KMS-11 (cell line): ENCODE data around the gene CEP295NL.

Experiments
- H2AFZ ChIP-seq: fragments of 200-600 bp; sonication (generic); 2 replicates; pipeline ENCODE4 v1.6.1; 2016; ENCODE audit warnings: antibody characterized with exemption, mixed run types, low read depth
- H3K27ac ChIP-seq: fragments of 200-600 bp; sonication (generic); 2 replicates; pipeline ENCODE4 v1.6.1; 2016; ENCODE audit warnings: mild to moderate bottlenecking, mixed run types
- H3K27me3 ChIP-seq: fragments of 200-600 bp; sonication (generic); 2 replicates; pipeline ENCODE4 v1.6.1; 2017; ENCODE audit warnings: mild to moderate bottlenecking, low read depth, mixed run types, moderate library complexity; ENCODE audit not compliant: insufficient read depth
- H3K36me3 ChIP-seq: fragments of 200-600 bp; sonication (generic); 2 replicates; pipeline ENCODE4 v1.6.1; 2017; ENCODE audit warnings: mild to moderate bottlenecking, mixed run types; ENCODE audit not compliant: insufficient read depth
- H3K4me1 ChIP-seq: fragments of 200-600 bp; sonication (generic); 2 replicates; pipeline ENCODE4 v1.6.1; 2016; ENCODE audit warnings: mild to moderate bottlenecking, low read depth, mixed run types; ENCODE audit not compliant: poor library complexity, severe bottlenecking
- H3K4me2 ChIP-seq: fragments of 200-600 bp; sonication (generic); 2 replicates; pipeline ENCODE4 v1.7.0; 2016; ENCODE audit warnings: mild to moderate bottlenecking, mixed run types
- H3K4me3 ChIP-seq: fragments of 200-600 bp; sonication (generic); IDR thresholded peaks from 2 replicates; pipeline ENCODE4 v1.6.1; 2017; ENCODE audit warnings: low read depth, low read length, mixed read lengths; ENCODE audit not compliant: insufficient read depth
- H3K79me2 ChIP-seq: fragments of 200-600 bp; sonication (generic); 2 replicates; pipeline ENCODE4 v1.6.1; 2016; ENCODE audit warnings: low read depth, mixed run types; ENCODE audit not compliant: insufficient read depth
- H3K9ac ChIP-seq: fragments of 200-600 bp; sonication (generic); 2 replicates; pipeline ENCODE4 v1.6.1; 2016; ENCODE audit warnings: mild to moderate bottlenecking, mixed run types
- H4K20me1 ChIP-seq: fragments of 200-600 bp; sonication (generic); 2 replicates; pipeline ENCODE4 v1.6.1; 2016; ENCODE audit warnings: mild to moderate bottlenecking, mixed run types; ENCODE audit not compliant: insufficient read depth
- TF ChIP-seq, protein P1 (sequence below): fragments of 200-600 bp; sonication (generic); conservative IDR thresholded peaks from 2 replicates; pipeline ENCODE4 v1.6.1; 2017; ENCODE audit warnings: low read depth, mild to moderate bottlenecking, antibody characterized with exemption, low read length, moderate library complexity, mixed read lengths

CEP295NL gene

DNA sequence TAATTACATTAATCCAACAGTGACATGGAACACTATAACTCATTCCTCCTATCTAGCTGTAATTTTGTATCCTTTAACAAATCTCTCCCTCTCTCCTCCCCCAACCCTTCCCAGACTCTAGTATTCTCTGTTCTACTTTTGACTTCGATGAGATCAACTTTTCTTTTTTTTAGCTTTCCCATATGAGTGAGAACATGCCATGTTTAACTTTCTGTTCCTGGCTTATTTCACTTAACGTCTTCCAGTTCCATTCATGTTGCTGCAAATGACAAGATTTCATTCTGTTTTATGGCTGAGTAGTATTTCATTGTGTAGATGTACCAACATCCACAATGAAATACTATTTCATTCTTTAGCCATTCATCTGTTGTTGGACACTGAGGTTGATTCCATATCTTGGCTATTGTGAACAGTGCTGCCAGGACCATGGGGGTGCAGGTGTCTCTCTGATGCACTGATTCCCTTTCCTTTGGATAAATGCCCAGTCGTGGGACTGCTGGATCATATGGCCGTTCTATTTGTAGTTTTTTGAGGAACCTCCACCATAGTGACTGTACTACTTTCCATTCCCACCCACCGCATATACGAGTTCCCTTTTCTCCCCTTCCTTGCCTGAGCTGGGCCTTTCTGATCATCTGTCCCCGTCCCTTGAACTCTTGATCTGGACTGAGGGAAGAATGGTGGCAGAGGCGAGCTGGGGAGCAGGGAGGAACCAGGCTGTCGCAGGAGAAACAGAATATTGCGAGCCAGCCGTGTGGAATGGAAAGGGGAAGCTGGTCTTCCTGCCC is 7.7 kb upstream of the CEP295NL start:
- H3K27ac ChIP-seq, result no peak overlapping the region
- H3K27me3 ChIP-seq, result no peaks in the 10 kb centered on the region
- TF ChIP-seq, protein P1, sequence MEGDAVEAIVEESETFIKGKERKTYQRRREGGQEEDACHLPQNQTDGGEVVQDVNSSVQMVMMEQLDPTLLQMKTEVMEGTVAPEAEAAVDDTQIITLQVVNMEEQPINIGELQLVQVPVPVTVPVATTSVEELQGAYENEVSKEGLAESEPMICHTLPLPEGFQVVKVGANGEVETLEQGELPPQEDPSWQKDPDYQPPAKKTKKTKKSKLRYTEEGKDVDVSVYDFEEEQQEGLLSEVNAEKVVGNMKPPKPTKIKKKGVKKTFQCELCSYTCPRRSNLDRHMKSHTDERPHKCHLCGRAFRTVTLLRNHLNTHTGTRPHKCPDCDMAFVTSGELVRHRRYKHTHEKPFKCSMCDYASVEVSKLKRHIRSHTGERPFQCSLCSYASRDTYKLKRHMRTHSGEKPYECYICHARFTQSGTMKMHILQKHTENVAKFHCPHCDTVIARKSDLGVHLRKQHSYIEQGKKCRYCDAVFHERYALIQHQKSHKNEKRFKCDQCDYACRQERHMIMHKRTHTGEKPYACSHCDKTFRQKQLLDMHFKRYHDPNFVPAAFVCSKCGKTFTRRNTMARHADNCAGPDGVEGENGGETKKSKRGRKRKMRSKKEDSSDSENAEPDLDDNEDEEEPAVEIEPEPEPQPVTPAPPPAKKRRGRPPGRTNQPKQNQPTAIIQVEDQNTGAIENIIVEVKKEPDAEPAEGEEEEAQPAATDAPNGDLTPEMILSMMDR, result no peak
- H4K20me1 ChIP-seq, result no peaks in the 10 kb centered on the region; the same call in 1 of the 2 replicates
- H3K79me2 ChIP-seq, result peaks cover 71% of the 10 kb centered on the region
- H3K36me3 ChIP-seq, result peaks cover 5% of the 10 kb centered on the region; the same call in 1 of the 2 replicates
- H3K9ac ChIP-seq, result no peak overlapping the region
- peaks cover 14% of the 10 kb centered on the region for H3K4me1 ChIP-seq
- H3K4me2 ChIP-seq, result no peak overlapping the region
- no peak overlapping the region for H3K4me3 ChIP-seq
- H2AFZ ChIP-seq, result no peak overlapping the region

DNA sequence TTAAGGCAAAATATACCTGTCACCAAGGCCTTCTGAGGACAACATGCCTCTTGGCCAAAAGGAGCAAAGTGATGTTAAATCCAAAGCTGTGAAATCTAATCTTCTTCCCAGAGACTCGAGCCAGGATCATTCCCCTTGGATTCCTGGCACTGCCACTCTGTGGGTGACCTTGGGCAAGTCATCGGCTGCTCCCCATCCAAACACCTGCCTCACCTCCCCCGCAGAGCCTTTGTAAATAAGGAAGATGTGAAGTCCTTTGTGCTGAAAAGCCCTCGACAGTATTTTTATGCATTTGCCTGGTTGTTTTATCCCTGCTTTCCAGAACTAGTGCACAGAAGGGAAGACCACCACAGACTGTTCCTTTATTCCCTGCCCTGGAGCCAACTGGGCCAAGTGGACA is 5.4 kb upstream of the CEP295NL start:
- H4K20me1 ChIP-seq, result no peaks in the 10 kb centered on the region; the same call in 1 of the 2 replicates
- peaks cover 17% of the 10 kb centered on the region for H3K4me1 ChIP-seq
- no peak overlapping the region for H3K27ac ChIP-seq
- H3K27me3 ChIP-seq, result no peaks in the 10 kb centered on the region
- H2AFZ ChIP-seq, result no peak overlapping the region
- H3K4me2 ChIP-seq, result no peak overlapping the region
- no peak overlapping the region for H3K4me3 ChIP-seq
- peaks cover 70% of the 10 kb centered on the region for H3K79me2 ChIP-seq
- no peak overlapping the region for H3K9ac ChIP-seq
- H3K36me3 ChIP-seq, result no peaks in the 10 kb centered on the region
- TF ChIP-seq, protein P1, result no peak

DNA sequence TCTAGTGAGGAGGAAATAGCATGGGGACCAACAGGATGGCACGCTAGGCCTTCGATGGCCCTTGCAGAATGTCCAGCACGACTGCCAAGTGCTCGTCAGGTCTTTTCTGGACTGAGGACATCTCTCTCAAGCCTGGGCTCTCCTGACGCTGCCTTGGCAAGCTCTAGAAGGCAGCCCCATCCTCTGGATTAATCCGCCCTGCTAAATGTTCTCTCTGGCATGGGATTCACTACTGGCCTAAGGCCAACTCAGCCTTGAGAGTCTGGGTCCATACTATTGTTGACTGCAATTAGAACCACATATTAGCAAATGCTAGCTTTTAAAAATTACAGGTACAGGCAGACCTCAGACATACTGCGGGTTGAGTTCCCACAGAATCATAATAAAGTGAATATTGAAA is 2.5 kb upstream of the CEP295NL start:
- Histone ChIP-seq H3K27me3 (no peaks in the 10 kb centered on the region), H4K20me1 (no peaks in the 10 kb centered on the region; the same call in 1 of the 2 replicates), H3K36me3 (no peaks in the 10 kb centered on the region), H3K4me1 (peaks cover 3% of the 10 kb centered on the region), H3K79me2 (peaks cover 52% of the 10 kb centered on the region), H3K4me2 (no peak overlapping the region), H2AFZ (no peak overlapping the region), H3K4me3 (no peak overlapping the region), H3K9ac (no peak overlapping the region), H3K27ac (no peak overlapping the region)
- TF ChIP-seq, protein P1, result no peak

DNA sequence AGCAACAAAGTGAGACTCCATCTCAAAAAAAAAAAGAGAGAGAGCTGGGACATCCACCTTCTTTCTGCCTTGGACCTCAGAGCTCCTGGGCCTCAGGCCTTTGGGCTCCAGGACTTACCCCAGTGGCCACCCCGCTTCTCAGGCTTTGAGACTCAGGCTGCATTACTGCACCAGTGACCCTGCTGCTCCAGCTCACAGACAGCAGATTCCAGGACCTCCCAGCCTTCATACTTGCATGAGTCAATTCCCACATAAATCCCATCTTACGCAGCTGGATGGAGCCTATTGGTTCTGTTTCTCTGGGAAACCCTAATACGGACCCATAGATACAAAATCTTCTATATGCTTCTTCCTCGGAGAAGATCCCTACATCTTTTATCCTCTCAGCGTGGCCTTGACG is 2.1 kb upstream of the CEP295NL start:
- no peak overlapping the region for H3K9ac ChIP-seq
- no peaks in the 10 kb centered on the region for H3K27me3 ChIP-seq
- H2AFZ ChIP-seq, result no peak overlapping the region
- H3K27ac ChIP-seq, result no peak overlapping the region
- TF ChIP-seq, protein P1, result no peak
- peaks cover 50% of the 10 kb centered on the region for H3K79me2 ChIP-seq
- no peak overlapping the region for H3K4me3 ChIP-seq
- no peaks in the 10 kb centered on the region for H3K36me3 ChIP-seq
- H3K4me2 ChIP-seq, result no peak overlapping the region
- H3K4me1 ChIP-seq, result peaks cover 3% of the 10 kb centered on the region
- H4K20me1 ChIP-seq, result no peaks in the 10 kb centered on the region; the same call in 1 of the 2 replicates
